NCI-H69 (cell line): Measurements from ENCODE around the gene RIPPLY3.
A peak's percentile ranks its signal among the peaks of the same experiment; 100 is the strongest.
"Not testable (repeated sequence)": the region's sequence is repeated elsewhere in the genome, so short reads cannot be mapped to it uniquely, and the experiment has no call there.

Experiments used
- DNase-seq: peaks from one replicate; lab custom pipeline; 2025; lab: John Stamatoyannopoulos, UW

The RIPPLY3 gene

DNA sequence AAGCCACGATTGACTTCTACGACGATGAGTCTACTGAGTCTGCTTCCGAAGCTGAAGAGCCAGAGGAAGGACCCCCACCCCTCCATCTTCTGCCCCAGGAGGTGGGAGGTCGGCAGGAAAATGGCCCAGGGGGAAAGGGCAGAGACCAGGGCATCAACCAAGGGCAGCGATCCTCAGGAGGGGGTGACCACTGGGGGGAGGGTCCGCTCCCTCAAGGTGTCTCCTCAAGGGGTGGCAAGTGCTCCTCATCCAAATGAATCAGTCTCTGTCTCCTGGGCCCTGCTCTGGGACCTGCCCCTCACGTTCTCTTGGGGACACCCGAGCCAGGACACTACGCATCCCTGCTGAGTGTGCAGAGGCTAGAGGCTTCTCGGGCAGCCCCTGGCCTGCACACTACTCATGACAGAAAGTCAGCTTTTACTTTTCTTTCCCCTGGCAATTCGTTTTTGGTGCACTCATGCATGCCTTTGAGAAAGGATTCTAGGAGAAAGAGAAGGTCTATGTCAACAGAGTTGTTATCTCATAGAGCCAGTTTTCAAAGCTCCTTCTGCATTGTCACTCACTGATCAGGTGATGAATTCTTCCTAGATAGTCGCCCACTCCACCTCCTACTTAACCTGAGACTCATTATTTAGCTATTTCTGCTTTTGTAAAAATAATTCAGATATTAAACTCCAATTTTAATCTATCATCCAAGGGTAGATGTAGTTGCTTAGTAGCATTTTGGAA is 11.6 kb downstream of the RIPPLY3 start:
- DNase-seq, result no peak

DNA sequence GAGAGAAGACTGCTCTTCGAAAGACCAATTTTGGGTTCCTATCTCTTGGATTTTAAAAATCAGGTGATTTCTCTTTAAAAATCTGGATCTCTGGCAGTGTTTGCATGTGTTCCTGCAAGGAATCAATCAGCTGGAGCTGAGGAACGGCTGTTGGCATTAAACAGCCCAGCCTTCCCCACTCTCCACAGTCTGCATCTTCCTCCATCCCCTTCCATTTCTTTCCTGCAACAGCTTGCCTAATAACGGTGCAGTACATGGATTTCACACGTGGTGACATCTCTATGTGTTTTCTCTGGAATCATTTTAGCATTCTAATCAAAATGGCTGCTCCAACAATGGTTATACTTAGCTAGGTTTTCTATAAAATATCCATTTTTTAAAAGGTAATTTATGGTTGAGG is 20.0 kb downstream of the RIPPLY3 start:
- no peak for DNase-seq

DNA sequence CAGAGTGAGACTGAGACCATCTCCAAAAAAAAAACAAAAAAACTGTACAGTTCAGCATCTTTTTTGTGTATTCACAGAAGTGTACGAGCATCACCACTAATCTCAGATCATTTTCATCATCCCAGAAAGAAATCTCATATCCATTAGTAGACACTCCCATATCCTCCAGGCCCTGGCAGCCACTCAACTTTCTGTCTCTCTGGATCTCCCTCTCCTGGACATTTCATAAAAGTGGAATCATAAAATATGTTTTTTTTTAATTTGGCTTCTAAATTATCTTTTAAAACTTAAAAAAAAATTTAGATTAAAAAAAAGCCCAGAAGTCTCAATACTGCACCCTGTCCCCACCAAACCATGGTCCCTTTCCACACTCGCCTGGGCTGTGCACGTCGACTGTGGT is 22.1 kb downstream of the RIPPLY3 start:
- DNase-seq, result no peak

GRCh38 chr21:37030864-37031263 is 24.4 kb downstream of the RIPPLY3 start:
- DNase-seq, result no peak

GRCh38 chr21:37032293-37032692 is 25.8 kb downstream of the RIPPLY3 start:
- no peak for DNase-seq

DNA sequence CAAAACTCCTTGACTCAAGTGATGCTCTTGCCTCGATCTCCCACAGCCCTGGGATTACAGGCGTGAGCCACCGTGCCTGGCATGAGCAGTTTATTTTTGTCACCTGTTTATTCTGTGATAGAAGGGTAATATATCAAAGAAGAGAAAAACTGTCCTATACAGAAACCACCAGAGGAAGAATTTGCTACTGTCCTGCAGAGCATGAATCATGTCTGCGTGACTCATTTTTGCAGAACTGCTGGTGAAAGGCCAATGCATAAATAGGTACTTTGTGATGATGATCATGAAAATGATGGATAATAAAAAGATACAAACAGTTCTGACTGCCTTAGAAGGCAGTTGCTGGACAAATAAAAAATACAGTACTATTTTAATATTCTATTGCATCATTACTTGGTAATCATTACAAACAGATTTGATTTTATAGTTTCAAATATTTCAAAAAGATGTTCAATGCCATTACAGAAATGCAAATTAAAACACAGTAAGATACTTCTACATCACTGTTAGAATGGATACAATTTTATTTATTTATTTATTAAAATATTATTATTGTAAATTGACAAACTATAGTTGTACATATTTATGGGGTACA is 26.5 kb downstream of the RIPPLY3 start:
- DNase-seq, result no peak

- DNase-seq, result not testable (repeated sequence)
Measured at GRCh38 chr21:37034394-37034793, 27.9 kb downstream of the RIPPLY3 start.

- no peak for DNase-seq
Measured at GRCh38 chr21:37036177-37036576, 29.7 kb downstream of the RIPPLY3 start.

DNA sequence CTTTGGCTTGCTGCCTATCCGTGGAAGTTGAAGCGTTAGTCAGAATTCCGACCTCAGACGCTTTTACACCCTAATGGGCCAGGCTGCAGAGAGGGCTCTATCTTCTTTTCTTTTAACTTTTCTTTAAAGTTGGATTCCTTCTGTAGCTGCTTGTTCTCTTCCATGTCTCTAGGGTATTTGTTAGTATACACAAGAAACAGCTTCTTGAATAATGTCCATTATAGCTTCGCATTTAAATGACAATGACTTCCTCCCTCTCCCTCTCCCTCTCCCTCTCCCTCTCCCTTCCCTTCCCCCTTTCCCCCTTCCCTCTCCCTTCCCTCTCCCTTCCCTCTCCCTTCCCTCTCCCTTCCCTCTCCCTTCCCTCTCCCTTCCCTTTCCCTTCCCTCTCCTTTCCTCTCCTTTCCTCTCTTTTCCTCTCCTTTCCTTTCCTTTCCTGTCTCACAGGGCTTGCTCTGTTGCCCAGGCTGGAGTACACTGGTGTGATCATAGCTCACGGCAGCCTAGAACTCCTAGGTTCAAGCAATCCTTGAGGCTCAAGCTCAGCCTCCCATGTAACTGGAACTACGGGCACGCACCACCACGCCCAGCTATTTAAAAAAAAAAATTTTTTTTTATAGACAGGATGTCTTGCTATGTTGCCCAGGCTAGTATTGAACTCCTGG is 33.0 kb downstream of the RIPPLY3 start:
- DNase-seq, result no peak

- no peak for DNase-seq
Measured at GRCh38 chr21:37040212-37040611, 33.7 kb downstream of the RIPPLY3 start.

DNA sequence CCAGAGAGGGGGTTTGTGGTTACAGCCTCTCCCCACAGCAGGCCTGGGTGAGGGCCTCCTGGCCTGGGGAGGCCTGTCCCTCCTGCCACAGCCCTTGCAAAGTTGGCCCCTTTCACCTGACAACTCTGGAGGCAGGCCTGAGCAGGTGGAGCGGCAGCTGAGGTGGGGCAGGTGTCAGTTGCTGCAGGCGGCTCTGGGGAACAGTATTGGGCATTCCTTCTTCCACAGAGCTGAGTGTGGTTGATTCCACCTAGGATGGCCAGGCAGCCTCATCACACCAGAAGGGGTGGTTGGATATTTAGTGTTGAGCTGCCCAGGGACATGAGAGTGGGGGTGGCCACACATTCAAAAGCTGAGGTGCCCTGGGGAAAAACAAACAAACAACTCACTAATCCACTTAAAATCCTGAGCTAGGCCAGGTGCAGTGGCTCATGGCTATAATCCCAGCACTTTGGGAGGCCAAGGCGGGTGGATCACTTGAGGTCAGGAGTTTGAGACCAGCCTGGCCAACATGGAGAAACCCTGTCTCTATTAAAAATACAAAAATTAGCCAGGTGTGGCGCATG is 35.3 kb downstream of the RIPPLY3 start:
- DNase-seq, result peak; percentile 88

DNA sequence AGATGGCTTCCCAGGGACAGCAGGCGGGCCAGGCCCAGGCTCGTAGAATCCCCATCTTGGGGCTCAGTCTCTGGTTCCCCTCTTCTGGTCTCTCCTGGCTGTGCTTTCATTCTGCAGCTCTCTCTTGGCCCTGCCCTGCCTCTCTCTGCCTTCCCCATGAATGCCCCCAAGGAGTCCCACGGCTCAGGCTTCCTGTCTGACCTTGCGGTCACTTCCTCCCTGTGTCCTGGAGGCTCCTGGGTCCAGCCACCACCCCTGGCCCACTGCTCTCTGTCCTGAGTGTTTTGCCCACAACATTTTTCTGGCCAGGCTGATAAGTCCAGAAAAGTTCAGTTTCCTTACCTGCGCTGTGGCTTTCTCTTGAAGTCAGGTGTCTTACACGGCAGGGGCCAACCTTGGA is 37.3 kb downstream of the RIPPLY3 start:
- DNase-seq, result no peak

DNA sequence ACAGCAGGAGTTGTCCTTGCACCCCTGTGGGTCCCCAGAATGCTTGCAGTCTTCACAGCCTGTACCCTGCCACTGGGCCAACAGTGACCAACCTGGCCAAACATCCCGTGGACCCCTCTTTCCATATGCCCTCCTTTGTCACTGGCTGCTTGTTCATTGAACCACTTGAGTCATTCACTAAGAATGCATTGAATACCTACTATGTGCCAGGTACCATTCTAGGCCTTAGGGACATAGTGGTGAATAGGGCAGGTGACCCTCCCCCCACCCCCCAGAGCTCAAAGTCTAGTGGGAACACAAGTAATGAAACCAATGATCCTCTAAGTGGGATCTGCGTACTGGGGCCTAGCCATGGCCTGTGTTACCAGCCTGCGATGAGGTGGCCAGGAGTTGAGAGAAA is 38.1 kb downstream of the RIPPLY3 start:
- DNase-seq, result no peak

DNA sequence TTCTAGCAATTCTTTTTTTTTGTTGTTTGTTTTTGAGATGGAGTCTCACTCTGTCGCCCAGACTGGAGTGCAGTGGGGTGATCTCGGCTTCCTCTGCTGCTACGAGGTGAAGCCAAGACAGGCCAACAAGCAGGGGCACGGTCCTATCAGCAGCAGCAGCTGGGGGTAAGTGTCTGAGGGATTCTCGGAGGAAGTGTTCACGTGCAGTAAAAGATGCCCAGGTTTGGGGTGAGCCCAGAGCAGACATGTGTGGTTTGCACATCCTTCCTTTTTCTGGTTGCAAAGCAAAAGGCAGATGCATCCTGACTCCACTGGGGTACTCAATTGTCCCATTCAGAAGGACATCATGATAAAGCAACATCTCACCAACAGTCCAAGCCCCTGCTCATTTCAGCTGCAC is 38.6 kb downstream of the RIPPLY3 start:
- no peak for DNase-seq

- no peak for DNase-seq
Measured at GRCh38 chr21:37045556-37045955, 39.1 kb downstream of the RIPPLY3 start.

DNA sequence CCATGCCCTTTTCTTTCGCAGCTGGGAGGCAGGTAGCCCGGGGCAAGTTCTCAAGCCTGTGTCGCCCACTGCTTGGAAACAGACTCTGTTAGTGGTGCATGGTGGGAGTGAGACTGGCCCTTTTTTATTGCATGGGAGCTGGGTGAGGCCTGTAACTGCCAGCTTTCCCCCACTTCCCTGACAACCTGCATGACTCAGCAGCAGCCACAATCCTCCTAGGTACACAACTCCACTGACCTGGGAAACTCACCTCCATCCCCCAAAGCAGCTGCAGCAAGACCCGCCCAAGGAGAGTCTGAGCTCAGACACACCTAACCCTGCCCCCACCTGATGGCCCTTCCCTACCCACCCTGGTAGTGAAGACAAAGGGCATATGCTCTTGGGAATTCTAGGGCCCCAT is 40.6 kb downstream of the RIPPLY3 start:
- peak; percentile 63 for DNase-seq

DNA sequence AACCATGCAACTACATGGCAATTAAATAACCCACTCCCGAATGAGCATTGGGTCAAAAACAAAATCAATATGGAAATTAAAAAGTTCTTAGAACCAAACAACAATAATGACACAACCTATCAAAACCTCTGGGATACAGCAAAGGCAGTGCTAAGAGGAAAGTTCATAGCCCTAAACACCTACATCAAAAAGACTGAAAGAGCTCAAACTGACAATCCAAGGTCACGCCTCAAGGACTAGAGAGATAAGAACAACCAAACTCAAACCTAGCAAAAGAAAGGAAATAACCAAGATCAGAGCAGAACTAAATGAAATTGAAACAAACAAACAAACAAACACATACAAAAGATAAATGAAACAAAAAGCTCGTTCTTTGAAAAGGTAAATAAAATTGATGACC is 43.2 kb downstream of the RIPPLY3 start:
- DNase-seq, result not testable (repeated sequence)

DNA sequence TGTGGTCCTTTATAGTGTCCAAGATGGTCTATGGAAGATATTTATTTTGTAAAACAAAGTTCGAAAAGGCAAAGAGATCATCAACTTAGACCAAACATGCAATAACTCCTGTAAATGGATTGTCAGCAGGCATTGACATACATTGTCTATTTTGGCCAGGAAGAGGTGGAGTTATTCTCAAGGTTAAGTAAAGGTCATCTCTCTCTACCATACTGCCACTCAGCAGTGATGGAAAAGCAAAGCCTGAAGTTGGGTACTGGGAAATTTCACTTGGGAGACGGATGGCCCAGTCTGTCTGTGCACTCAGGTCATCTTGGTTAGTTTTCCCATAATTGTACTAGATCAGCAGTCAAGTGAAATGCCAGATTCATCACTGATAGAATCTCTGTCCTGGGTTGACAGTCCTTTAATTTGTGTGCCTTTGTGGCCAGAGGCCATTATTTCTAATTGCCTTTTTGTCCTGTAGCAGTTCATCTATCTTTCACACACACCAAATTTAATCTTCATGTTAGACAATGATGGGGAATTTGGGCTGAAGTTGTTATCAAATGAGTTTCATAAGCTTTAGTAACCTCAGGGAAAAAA is 48.9 kb downstream of the RIPPLY3 start:
- DNase-seq, result no peak

DNA sequence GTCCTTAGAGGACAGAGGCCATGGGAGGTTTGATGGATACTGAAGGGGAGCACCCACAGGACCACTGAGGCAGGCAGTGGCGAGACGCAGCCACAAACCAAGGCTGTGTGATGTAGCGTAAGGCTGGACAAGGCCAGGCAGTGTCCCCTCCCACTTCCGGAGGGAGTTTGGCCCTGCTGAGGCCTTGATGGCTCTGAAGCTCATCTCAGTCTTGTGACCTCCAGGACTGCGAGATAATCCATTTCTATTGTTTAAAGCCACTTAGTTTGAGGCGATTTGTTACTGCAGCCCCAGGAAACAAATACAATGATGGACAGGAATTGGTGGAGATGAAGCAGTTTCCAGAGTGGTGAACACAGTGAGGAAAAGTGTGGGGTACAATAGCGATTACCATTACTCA is 51.1 kb downstream of the RIPPLY3 start:
- DNase-seq, result no peak

DNA sequence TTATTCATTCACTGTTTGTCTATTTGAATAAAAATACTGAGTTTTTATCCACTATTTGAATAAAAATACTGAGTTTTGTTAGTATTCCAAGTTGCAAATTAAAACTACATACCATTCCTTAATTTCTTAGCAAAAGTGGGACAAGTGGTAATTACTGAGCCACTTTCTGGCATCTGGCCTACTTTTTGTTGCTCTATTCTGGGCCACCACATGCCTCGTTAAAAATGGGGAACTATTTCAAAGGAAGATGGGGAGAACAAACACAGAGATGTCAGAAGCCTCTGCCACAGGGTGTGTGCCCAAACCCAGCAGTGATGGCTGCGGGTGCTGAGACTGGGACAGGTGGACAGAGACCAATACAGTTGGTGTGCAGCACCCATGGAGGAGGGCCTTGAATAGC is 51.8 kb downstream of the RIPPLY3 start:
- peak; percentile 74 for DNase-seq

DNA sequence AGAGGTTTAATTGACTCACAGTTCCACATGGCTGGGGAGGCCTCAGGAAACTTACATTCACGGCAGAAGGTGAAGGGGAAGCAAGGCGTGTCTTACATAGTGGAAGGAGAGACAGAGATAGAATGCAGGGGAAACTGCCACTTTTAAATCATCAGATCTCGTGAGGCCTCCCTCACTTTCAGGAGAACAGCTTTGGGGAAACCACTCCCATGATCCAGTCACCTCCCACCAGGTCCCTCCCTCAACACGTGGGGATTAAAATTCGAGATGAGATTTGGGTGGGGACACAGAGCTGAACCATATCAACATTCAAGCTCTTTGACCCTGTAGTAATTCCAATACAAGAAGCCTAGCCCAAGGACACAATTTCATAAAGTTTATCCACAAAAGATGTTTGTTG is 52.7 kb downstream of the RIPPLY3 start:
- DNase-seq, result peak; percentile 42

DNA sequence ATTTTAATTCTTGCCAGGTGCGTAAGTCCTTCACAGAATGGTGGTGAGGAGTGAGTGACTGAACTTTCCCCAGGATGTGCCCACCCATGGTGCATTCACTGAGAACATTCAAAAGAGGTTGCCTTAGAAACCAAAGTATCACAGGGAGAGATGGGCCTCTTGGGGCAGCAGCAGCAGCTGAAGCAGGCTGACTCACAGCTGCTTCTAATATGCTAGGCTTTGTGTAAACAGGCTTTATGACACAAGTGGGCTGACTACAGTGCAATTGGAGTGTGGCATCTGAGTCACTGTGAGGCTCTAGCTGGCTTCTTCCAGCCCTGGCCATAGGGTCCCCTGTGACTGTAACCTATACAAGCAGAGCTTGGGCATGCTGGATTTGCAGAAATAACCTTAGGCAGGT is 53.8 kb downstream of the RIPPLY3 start:
- DNase-seq, result peak; percentile 100
